LoVo (cell line): ENCODE measurements around the gene ZNF664.
"Not testable (repeated sequence)": the region's sequence is repeated elsewhere in the genome, so short reads cannot be mapped to it uniquely, and the experiment has no call there.

Experiments
- DNase-seq: peaks from one replicate; pipeline ENCODE4 v3.0.0-alpha.2; 2016; ENCODE audit warnings: low spot score

ZNF664 gene

GRCh38 chr12:123941624-123942237, 31.3 kb upstream of the ZNF664 start:
- DNase-seq, result no peak

- no peak for DNase-seq
Observed at GRCh38 chr12:123942238-123942653, 30.8 kb upstream of the ZNF664 start.

- DNase-seq, result no peak
Observed at GRCh38 chr12:123942911-123943648, 29.9 kb upstream of the ZNF664 start.

GRCh38 chr12:123943816-123944215, 29.2 kb upstream of the ZNF664 start:
- no peak for DNase-seq

- no peak for DNase-seq
Observed at GRCh38 chr12:123944696-123945095, 28.3 kb upstream of the ZNF664 start.

GRCh38 chr12:123945287-123946151, 27.5 kb upstream of the ZNF664 start:
- DNase-seq, result no peak

GRCh38 chr12:123946152-123946515, 26.9 kb upstream of the ZNF664 start:
- no peak for DNase-seq

GRCh38 chr12:123946516-123947505, 26.2 kb upstream of the ZNF664 start:
- not testable (repeated sequence) for DNase-seq

- not testable (repeated sequence) for DNase-seq
Observed at GRCh38 chr12:123947531-123947930, 25.5 kb upstream of the ZNF664 start.

GRCh38 chr12:123948401-123948795, 24.6 kb upstream of the ZNF664 start:
- DNase-seq, result no peak

GRCh38 chr12:123948796-123949769, 23.9 kb upstream of the ZNF664 start:
- peak; percentile 16 for DNase-seq

- no peak for DNase-seq
Observed at GRCh38 chr12:123949770-123950165, 23.2 kb upstream of the ZNF664 start.

- no peak for DNase-seq
Observed at GRCh38 chr12:123950476-123951349, 22.3 kb upstream of the ZNF664 start.

GRCh38 chr12:123951467-123951866, 21.5 kb upstream of the ZNF664 start:
- DNase-seq, result no peak

GRCh38 chr12:123952037-123952436, 21.0 kb upstream of the ZNF664 start:
- DNase-seq, result no peak

- no peak for DNase-seq
Observed at GRCh38 chr12:123954647-123955350, 18.2 kb upstream of the ZNF664 start.

- no peak for DNase-seq
Observed at GRCh38 chr12:123956249-123956648, 16.8 kb upstream of the ZNF664 start.

- no peak for DNase-seq
Observed at GRCh38 chr12:123957196-123957595, 15.8 kb upstream of the ZNF664 start.

- no peak for DNase-seq
Observed at GRCh38 chr12:123958462-123958861, 14.6 kb upstream of the ZNF664 start.
